Gastrocnemius medialis (tissue), 4 donors: ENCODE measurements around the gene PRKG1. TPM values are rescaled to one million over a fixed set of nuclear protein-coding genes. Genes with fewer than 3 reads are reported as not detected.

ENCODE experiments used
- ATAC-seq, 2 donors: fragments of 150-250 bp; one replicate each; pipeline ENCODE4 v1.9.1; 2016
- DNase-seq, 2 donors: peaks; one replicate each; pipeline ENCODE4 v3.0.0-alpha.2; 2019
- H3K27ac ChIP-seq, 4 donors: fragments of 200-600 bp; sonication (generic); 1 replicate in 1 of 4; 2 replicates in 3 of 4; pipeline ENCODE4 v1.5.1; 2016 to 2018; ENCODE audit warnings: mild to moderate bottlenecking in 2 of 4, moderate library complexity in 1 of 4
- H3K27me3 ChIP-seq, 3 donors: fragments of 200-600 bp; sonication (generic) in 2 of 3; 1 replicate in 1 of 3; 2 replicates in 2 of 3; pipeline versions ENCODE4 v1.5.1 to v1.6.0; 2016 to 2019; ENCODE audit warnings: mild to moderate bottlenecking in 1 of 3, moderate library complexity in 1 of 3
- H3K36me3 ChIP-seq, 2 donors: fragments of 200-600 bp; sonication (generic) in 1 of 2; one replicate each; pipeline ENCODE4 v1.5.1; 2017 to 2018
- H3K4me1 ChIP-seq, 2 donors: fragments of 200-600 bp; sonication (generic) in 1 of 2; one replicate each; pipeline ENCODE4 v1.5.1; 2016 to 2017; ENCODE audit warnings: mild to moderate bottlenecking in 2 of 2
- H3K4me3 ChIP-seq, 4 donors: fragments of 200-600 bp; sonication (generic) in 3 of 4; 1 replicate in 1 of 4; 2 replicates in 3 of 4; pipeline ENCODE4 v1.5.1; 2016 to 2019; ENCODE audit warnings: mild to moderate bottlenecking in 2 of 4
- H3K9me3 ChIP-seq, 3 donors: fragments of 200-600 bp; sonication (generic) in 2 of 3; 1 replicate in 1 of 3; 2 replicates in 2 of 3; pipeline ENCODE4 v1.5.1; 2016 to 2019
- CTCF ChIP-seq, 5 experiments: fragments of 450-650 bp in 3 of 5; fragments of 200-600 bp in 2 of 5; sonication (generic) in 2 of 5; IDR thresholded peaks in 4 of 5; conservative IDR thresholded peaks in 1 of 5; 1 replicate in 4 of 5; 2 replicates in 1 of 5; pipeline ENCODE4 v1.5.1; 2016 to 2019; ENCODE audit warnings: antibody characterized with exemption in 5 of 5, mild to moderate bottlenecking in 3 of 5, moderate library complexity in 3 of 5
- POLR2A ChIP-seq, 2 donors: fragments of 450-650 bp; IDR thresholded peaks; one replicate each; pipeline ENCODE4 v1.6.1; 2017; ENCODE audit warnings: antibody characterized with exemption in 2 of 2, mild to moderate bottlenecking in 2 of 2, moderate library complexity in 2 of 2
- in situ Hi-C, 4 donors: fragments of 200-750 bp; cut with MboI; loops; one replicate each; pipeline versions ENCODE4 v1.15.0 to v1.8.0; 2017; ENCODE audit warnings: low sequenced_read_pairs in 4 of 4
- intact Hi-C: fragments of 100-400 bp; cut with DNase I; formaldehyde crosslinking; loops from one replicate; pipeline ENCODE4 v1.15.1; 2023; ENCODE audit warnings: low total_unique reads
- total RNA-seq, 4 donors: library from RNA; depleted of rRNA; stranded (reverse); fragments of >200 nt; gene quantifications; one replicate each; pipeline versions ENCODE4 v1.1.0 to v1.2.3, GENCODE V29; 2016

Gene PRKG1
- total RNA-seq, 4 donors from 2014 or later, result 10.4 to 39.4 (median 25.1) TPM

- TF ChIP-seq CTCF (IDR thresholded peaks at IDR 0.05 in 4 of 5, conservative IDR thresholded peaks at IDR 0.05 in 1 of 5), result no peak
- TF ChIP-seq POLR2A (IDR thresholded peaks at IDR 0.05), result no peak
- peaks cover 11 to 18% of the 10 kb centered on the region in 2 donors for H3K4me1 ChIP-seq
- intact Hi-C loops (no loop called here), in situ Hi-C loops (no loop called here)
- DNase-seq, result no peak
- no peak overlapping the region for H3K27ac ChIP-seq
- H3K27me3 ChIP-seq, result no peaks in the 10 kb centered on the region
- peaks cover 0 to 8% of the 10 kb centered on the region in 2 donors for H3K36me3 ChIP-seq
- H3K4me3 ChIP-seq, result no peak overlapping the region
- ATAC-seq, result no peak
- H3K9me3 ChIP-seq, result no peaks in the 10 kb centered on the region
These were observed 1205.3 kb downstream of the PRKG1 start for GRCh38 chr10:52279546-52279945.

GRCh38 chr10:52280051-52280450, 1205.8 kb downstream of the PRKG1 start:
- Histone ChIP-seq H3K27me3 (no peaks in the 10 kb centered on the region), H3K4me3 (no peak overlapping the region), H3K9me3 (no peaks in the 10 kb centered on the region), H3K4me1 (peaks cover 11 to 18% of the 10 kb centered on the region in 2 donors), H3K27ac (no peak overlapping the region), H3K36me3 (peaks cover 0 to 8% of the 10 kb centered on the region in 2 donors)
- ATAC-seq, result no peak
- no peak for TF ChIP-seq POLR2A (IDR thresholded peaks at IDR 0.05)
- no peak for TF ChIP-seq CTCF (IDR thresholded peaks at IDR 0.05 in 4 of 5, conservative IDR thresholded peaks at IDR 0.05 in 1 of 5)
- intact Hi-C loops, result no loop called here
- DNase-seq, result no peak
- in situ Hi-C loops, result no loop called here

DNA sequence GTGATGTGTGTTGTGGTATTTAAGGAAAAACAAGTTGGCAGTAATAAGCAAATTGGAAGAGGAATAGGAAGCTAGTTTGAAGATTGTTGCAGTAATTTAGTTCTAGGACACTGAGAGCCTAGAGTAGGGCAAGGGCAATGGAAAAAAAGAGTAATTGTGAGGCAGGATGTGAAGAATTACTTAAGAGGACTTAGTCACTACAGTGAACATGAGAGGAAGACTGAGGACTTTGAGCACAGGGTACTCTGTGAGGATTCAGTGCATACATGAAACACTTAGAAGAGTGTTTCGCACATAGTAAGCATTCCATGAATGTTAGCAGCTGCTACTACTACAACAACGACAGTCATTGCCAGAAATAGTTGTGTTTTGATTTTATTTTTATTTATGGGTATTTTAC, 1208.9 kb downstream of the PRKG1 start:
- DNase-seq, result no peak
- no peaks in the 10 kb centered on the region for H3K9me3 ChIP-seq
- intact Hi-C loops, result no loop called here
- H3K4me1 ChIP-seq, result peaks cover 11 to 19% of the 10 kb centered on the region in 2 donors
- in situ Hi-C loops, result no loop called here
- TF ChIP-seq POLR2A (IDR thresholded peaks at IDR 0.05) (no peak), CTCF (IDR thresholded peaks at IDR 0.05 in 4 of 5, conservative IDR thresholded peaks at IDR 0.05 in 1 of 5) (no peak)
- H3K36me3 ChIP-seq, result peaks cover 0 to 8% of the 10 kb centered on the region in 2 donors
- H3K4me3 ChIP-seq, result no peak overlapping the region
- no peaks in the 10 kb centered on the region for H3K27me3 ChIP-seq
- no peak for ATAC-seq
- H3K27ac ChIP-seq, result no peak overlapping the region

GRCh38 chr10:52284416-52285013, 1210.2 kb downstream of the PRKG1 start:
- intact Hi-C loops, result no loop called here
- Histone ChIP-seq H3K36me3 (peaks cover 0 to 8% of the 10 kb centered on the region in 2 donors), H3K4me3 (no peak overlapping the region), H3K27ac (no peak overlapping the region), H3K9me3 (no peaks in the 10 kb centered on the region), H3K27me3 (no peaks in the 10 kb centered on the region), H3K4me1 (peaks cover 19 to 25% of the 10 kb centered on the region in 2 donors)
- in situ Hi-C loops, result no loop called here
- TF ChIP-seq CTCF (IDR thresholded peaks at IDR 0.05 in 4 of 5, conservative IDR thresholded peaks at IDR 0.05 in 1 of 5) (no peak), POLR2A (IDR thresholded peaks at IDR 0.05) (no peak)
- no peak for ATAC-seq
- no peak for DNase-seq

DNA sequence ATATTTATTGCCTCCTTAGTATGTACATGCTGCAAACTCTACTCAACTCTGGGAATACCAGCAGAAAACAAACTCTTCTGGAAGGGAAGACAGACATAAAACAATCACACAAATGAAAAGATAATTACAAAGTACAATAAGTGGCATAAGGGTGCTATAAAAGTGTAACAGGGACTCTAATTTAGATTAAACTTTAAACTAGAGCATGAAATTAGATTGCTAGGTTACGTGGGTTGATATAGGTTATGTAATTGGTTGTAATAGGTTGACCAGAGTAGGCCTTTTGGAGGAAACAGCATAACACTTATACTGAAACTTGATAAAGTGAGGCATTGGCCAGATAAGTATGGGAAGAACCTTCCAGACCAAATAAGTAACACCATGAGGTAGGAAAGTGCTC, 1213.6 kb downstream of the PRKG1 start:
- ATAC-seq (no peak), DNase-seq (no peak)
- no peaks in the 10 kb centered on the region for H3K9me3 ChIP-seq
- H3K27me3 ChIP-seq, result no peaks in the 10 kb centered on the region
- H3K4me1 ChIP-seq, result peaks cover 12 to 16% of the 10 kb centered on the region in 2 donors
- in situ Hi-C loops, result no loop called here
- no peaks in the 10 kb centered on the region for H3K36me3 ChIP-seq
- H3K4me3 ChIP-seq, result no peak overlapping the region
- intact Hi-C loops, result no loop called here
- no peak overlapping the region for H3K27ac ChIP-seq
- TF ChIP-seq CTCF (IDR thresholded peaks at IDR 0.05 in 4 of 5, conservative IDR thresholded peaks at IDR 0.05 in 1 of 5), result no peak
